GM23338 (cell line): ENCODE measurements around the gene FGF8. TPM values are rescaled to one million over a fixed set of nuclear protein-coding genes. Genes with fewer than 3 reads are reported as not detected.

ENCODE experiments used
- ATAC-seq: fragments of 200-7000 bp; cut with Tn5 transposase; 3 replicates; pipeline ENCODE4 v1.9.1; 2020
- DNase-seq: peaks from one replicate; pipeline ENCODE4 v3.0.0-alpha.2; 2015; ENCODE audit warnings: low spot score
- H2AFZ ChIP-seq: fragments of 200-600 bp; sonication (generic); 2 replicates; pipeline ENCODE4 v1.8.0; 2016; ENCODE audit warnings: antibody characterized with exemption, mild to moderate bottlenecking, moderate library complexity
- H3F3A ChIP-seq: fragments of 200-600 bp; sonication (generic); replicated peaks from 2 replicates; pipeline ENCODE4 v1.8.0; 2017; ENCODE audit warnings: antibody characterized with exemption, mixed run types, low read depth
- H3K27ac ChIP-seq: fragments of 200-600 bp; sonication (generic); 2 replicates; pipeline ENCODE4 v1.6.1; 2016; ENCODE audit warnings: low read depth
- H3K27me3 ChIP-seq: fragments of 200-600 bp; sonication (generic); 2 replicates; pipeline ENCODE4 v1.8.0; 2016; ENCODE audit warnings: mild to moderate bottlenecking, mixed run types, moderate library complexity; ENCODE audit not compliant: insufficient read depth
- H3K36me3 ChIP-seq: fragments of 200-600 bp; sonication (generic); 2 replicates; pipeline ENCODE4 v1.8.0; 2016; ENCODE audit warnings: mild to moderate bottlenecking; ENCODE audit not compliant: insufficient read depth
- H3K4me1 ChIP-seq: fragments of 200-600 bp; sonication (generic); 2 replicates; pipeline ENCODE4 v1.8.0; 2016; ENCODE audit warnings: mild to moderate bottlenecking, moderate library complexity; ENCODE audit not compliant: insufficient read depth
- H3K4me2 ChIP-seq: fragments of 200-600 bp; sonication (generic); 2 replicates; pipeline ENCODE4 v1.7.1; 2017; ENCODE audit warnings: mixed run types
- H3K4me3 ChIP-seq: fragments of 200-600 bp; sonication (generic); 2 replicates; pipeline ENCODE4 v1.6.1; 2016; ENCODE audit warnings: mixed run types
- H3K79me2 ChIP-seq: fragments of 200-600 bp; sonication (generic); replicated peaks from 2 replicates; pipeline ENCODE4 v1.8.0; 2017; ENCODE audit warnings: mild to moderate bottlenecking; ENCODE audit not compliant: insufficient read depth
- H3K9me2 ChIP-seq: fragments of 200-600 bp; sonication (generic); 2 replicates; pipeline ENCODE4 v1.8.0; 2017; ENCODE audit not compliant: insufficient read depth
- H4K20me1 ChIP-seq: fragments of 200-600 bp; sonication (generic); replicated peaks from 2 replicates; pipeline ENCODE4 v1.8.0; 2017; ENCODE audit warnings: mild to moderate bottlenecking; ENCODE audit not compliant: insufficient read depth
- H3K27ac Mint-ChIP-seq: 2 replicates; pipeline ENCODE4 v1.8.0; 2020; ENCODE audit warnings: inconsistent platforms, mild to moderate bottlenecking, moderate library complexity, mixed read lengths
- H3K27me3 Mint-ChIP-seq: 3 replicates; pipeline ENCODE4 v1.8.0; 2022; ENCODE audit warnings: low read depth, mild to moderate bottlenecking, moderate library complexity, mixed read lengths, inconsistent platforms; ENCODE audit not compliant: insufficient read depth, poor library complexity
- H3K36me3 Mint-ChIP-seq: 3 replicates; pipeline ENCODE4 v1.8.0; 2021; ENCODE audit warnings: low read depth, mild to moderate bottlenecking, inconsistent platforms, moderate library complexity, mixed read lengths
- H3K4me1 Mint-ChIP-seq: 3 replicates; pipeline ENCODE4 v1.8.0; 2020; ENCODE audit warnings: mild to moderate bottlenecking, inconsistent platforms, mixed read lengths
- H3K4me3 Mint-ChIP-seq: 3 replicates; pipeline ENCODE4 v1.8.0; 2021; ENCODE audit warnings: moderate library complexity, mild to moderate bottlenecking, inconsistent platforms, mixed read lengths
- H3K9me3 Mint-ChIP-seq: 3 replicates; pipeline ENCODE4 v1.8.0; 2020; ENCODE audit warnings: moderate library complexity, mild to moderate bottlenecking, inconsistent platforms, mixed read lengths
- CREB1 ChIP-seq: fragments of 250-450 bp; sonication (Bioruptor Pico); IDR thresholded peaks from 2 replicates; pipeline ENCODE4 v1.5.0; 2020; ENCODE audit warnings: low read depth, mild to moderate bottlenecking, moderate library complexity
- ETS1 ChIP-seq: IDR thresholded peaks from 2 replicates; pipeline ENCODE4 v1.6.1; 2016; ENCODE audit warnings: antibody characterized with exemption
- EZH2 ChIP-seq: fragments of 200-600 bp; sonication (generic); IDR thresholded peaks from one replicate; pipeline ENCODE4 v1.8.0; 2017; ENCODE audit warnings: antibody characterized with exemption, mild to moderate bottlenecking, low read depth; ENCODE audit not compliant: unreplicated experiment
- EZH2phosphoT487 ChIP-seq: fragments of 200-600 bp; sonication (generic); IDR thresholded peaks from one replicate; pipeline ENCODE4 v1.8.1; 2018; ENCODE audit warnings: antibody characterized with exemption; ENCODE audit not compliant: unreplicated experiment
- JUNB ChIP-seq: IDR thresholded peaks from one replicate; pipeline ENCODE4 v1.6.1; 2016; ENCODE audit warnings: antibody characterized with exemption; ENCODE audit not compliant: unreplicated experiment
- NANOG ChIP-seq: IDR thresholded peaks from 2 replicates; pipeline ENCODE4 v1.6.1; 2016; ENCODE audit warnings: antibody characterized with exemption, borderline replicate concordance
- POLR2AphosphoS5 ChIP-seq: IDR thresholded peaks from 2 replicates; pipeline ENCODE4 v1.6.1; 2016; ENCODE audit warnings: antibody characterized with exemption, low read depth
- REST ChIP-seq: IDR thresholded peaks from one replicate; pipeline ENCODE4 v1.6.1; 2018; ENCODE audit warnings: antibody characterized with exemption; ENCODE audit not compliant: unreplicated experiment
- STAT1 ChIP-seq: IDR thresholded peaks from one replicate; pipeline ENCODE4 v1.6.1; 2016; ENCODE audit warnings: antibody characterized with exemption; ENCODE audit not compliant: unreplicated experiment
- ZNF114 ChIP-seq: fragments of 250-450 bp; sonication (Bioruptor Pico); IDR thresholded peaks from 2 replicates; pipeline ENCODE4 v1.5.0; 2020; ENCODE audit warnings: mild to moderate bottlenecking, moderate library complexity
- ZNF331 ChIP-seq: fragments of 250-450 bp; sonication (Bioruptor Pico); IDR thresholded peaks from 2 replicates; pipeline ENCODE4 v1.5.0; 2020; ENCODE audit warnings: low read depth, mild to moderate bottlenecking, moderate library complexity
- ZNF462 ChIP-seq: fragments of 250-450 bp; sonication (Bioruptor Pico); IDR thresholded peaks from 2 replicates; pipeline ENCODE4 v1.5.0; 2020; ENCODE audit warnings: mild to moderate bottlenecking, moderate library complexity
- polyA plus RNA-seq: library from polyadenylated mRNA; unstranded; fragments of >200 nt; fragmentation: Nextera tagmentation; extraction: Ambion mirVana; gene quantifications from 2 replicates; pipeline ENCODE4 v1.2.1, GENCODE V29; 2016
- total RNA-seq: library from RNA; depleted of rRNA; stranded (reverse); fragments of >200 nt; shearing (Covaris generic); gene quantifications from 2 replicates; pipeline ENCODE4 v1.2.3, GENCODE V29; 2014
- TF ChIP-seq, protein P1 (sequence below), 2 experiments: fragments of 200-600 bp in 1 of 2; sonication (generic) in 1 of 2; conservative IDR thresholded peaks; 2 replicates each; pipeline versions ENCODE4 v1.5.1 to v1.6.1; 2016 to 2017; ENCODE audit warnings: antibody characterized with exemption in 2 of 2, low read depth in 2 of 2, mild to moderate bottlenecking in 2 of 2, moderate library complexity in 1 of 2

Gene FGF8
- total and polyA plus RNA-seq, 2 experiments from 2014 or later: 1.6 to 6.2 TPM

DNA sequence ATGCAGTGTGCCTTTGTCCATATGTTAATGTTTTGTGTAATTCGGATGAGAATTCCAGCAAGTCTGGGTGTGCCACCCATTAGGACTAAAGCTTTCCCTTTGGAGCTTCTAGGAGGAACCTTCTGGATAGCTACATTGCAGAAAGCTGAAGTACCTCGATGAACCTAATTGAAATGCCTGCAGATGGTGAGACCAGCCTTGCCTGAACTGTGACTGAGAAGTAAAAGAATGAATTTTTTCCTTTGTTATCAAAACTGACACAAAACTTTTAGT is 49.9 kb downstream of the FGF8 start:
- peak overlapping the region; percentile 96; the same call in 1 of the 2 replicates for H2AFZ ChIP-seq
- TF ChIP-seq ZNF114 (CRISPR knock-in tag) (no peak), REST (no peak), ETS1 (no peak), ZNF331 (CRISPR knock-in tag) (no peak), NANOG (no peak), JUNB (no peak), EZH2 (no peak), EZH2phosphoT487 (no peak), POLR2AphosphoS5 (no peak), ZNF462 (no peak), CREB1 (CRISPR knock-in tag) (no peak), STAT1 (no peak)
- TF ChIP-seq, protein P1, sequence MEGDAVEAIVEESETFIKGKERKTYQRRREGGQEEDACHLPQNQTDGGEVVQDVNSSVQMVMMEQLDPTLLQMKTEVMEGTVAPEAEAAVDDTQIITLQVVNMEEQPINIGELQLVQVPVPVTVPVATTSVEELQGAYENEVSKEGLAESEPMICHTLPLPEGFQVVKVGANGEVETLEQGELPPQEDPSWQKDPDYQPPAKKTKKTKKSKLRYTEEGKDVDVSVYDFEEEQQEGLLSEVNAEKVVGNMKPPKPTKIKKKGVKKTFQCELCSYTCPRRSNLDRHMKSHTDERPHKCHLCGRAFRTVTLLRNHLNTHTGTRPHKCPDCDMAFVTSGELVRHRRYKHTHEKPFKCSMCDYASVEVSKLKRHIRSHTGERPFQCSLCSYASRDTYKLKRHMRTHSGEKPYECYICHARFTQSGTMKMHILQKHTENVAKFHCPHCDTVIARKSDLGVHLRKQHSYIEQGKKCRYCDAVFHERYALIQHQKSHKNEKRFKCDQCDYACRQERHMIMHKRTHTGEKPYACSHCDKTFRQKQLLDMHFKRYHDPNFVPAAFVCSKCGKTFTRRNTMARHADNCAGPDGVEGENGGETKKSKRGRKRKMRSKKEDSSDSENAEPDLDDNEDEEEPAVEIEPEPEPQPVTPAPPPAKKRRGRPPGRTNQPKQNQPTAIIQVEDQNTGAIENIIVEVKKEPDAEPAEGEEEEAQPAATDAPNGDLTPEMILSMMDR (conservative IDR thresholded peaks at IDR 0.05; ENCODE audit: low read depth in 2 of 2): no peak
- Mint-ChIP-seq H3K36me3 (no peaks in the 10 kb centered on the region), H3K4me1 (peaks cover 11% of the 10 kb centered on the region), H3K27ac (no peak overlapping the region), H3K4me3 (no peak overlapping the region), H3K9me3 (no peaks in the 10 kb centered on the region), H3K27me3 (peaks cover 3% of the 10 kb centered on the region)
- H3K36me3 ChIP-seq: no peaks in the 10 kb centered on the region
- no peak overlapping the region for H3K4me2 ChIP-seq
- H3K27ac ChIP-seq: no peak overlapping the region
- H3K79me2 ChIP-seq: no peaks in the 10 kb centered on the region
- H4K20me1 ChIP-seq: no peaks in the 10 kb centered on the region
- H3K4me1 ChIP-seq: peaks cover 13% of the 10 kb centered on the region
- no peak for ATAC-seq
- H3K27me3 ChIP-seq: no peaks in the 10 kb centered on the region
- H3F3A ChIP-seq: no peaks in the 10 kb centered on the region
- DNase-seq: no peak
- H3K4me3 ChIP-seq: no peak overlapping the region
- no peaks in the 10 kb centered on the region for H3K9me2 ChIP-seq
